Measurements from ENCODE around the gene PGC.

PGC gene

GRCh38 chr6:41747256-41748101 is at the start of gene PGC:
TSS of gene PGC (minus strand) at chr6:41747397. CDS start at chr6:41747334, 63 bp downstream.
- DNase-seq (ENCODE audit: low spot score), result no peak

DNA sequence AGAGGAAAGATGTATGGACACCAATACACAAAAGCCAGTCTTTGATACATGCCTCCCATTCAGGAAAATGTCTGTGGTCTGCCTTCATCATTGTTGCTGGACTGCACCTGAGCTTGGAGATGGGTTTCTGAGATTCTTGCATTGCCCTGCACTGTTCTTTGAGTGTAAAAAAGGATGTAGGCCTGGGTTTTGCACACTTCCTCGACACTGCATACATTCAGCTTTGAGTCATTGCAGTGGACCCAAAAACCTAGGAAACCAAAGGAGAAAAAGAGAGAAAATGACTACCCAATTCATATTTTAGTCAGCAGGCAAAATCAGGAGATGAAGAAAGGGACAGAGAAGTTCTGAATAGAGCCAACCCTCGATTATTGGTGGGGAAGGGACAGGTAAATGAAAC is 49.3 kb upstream of the PGC start:
- DNase-seq (ENCODE audit: low spot score), result no peak

DNA sequence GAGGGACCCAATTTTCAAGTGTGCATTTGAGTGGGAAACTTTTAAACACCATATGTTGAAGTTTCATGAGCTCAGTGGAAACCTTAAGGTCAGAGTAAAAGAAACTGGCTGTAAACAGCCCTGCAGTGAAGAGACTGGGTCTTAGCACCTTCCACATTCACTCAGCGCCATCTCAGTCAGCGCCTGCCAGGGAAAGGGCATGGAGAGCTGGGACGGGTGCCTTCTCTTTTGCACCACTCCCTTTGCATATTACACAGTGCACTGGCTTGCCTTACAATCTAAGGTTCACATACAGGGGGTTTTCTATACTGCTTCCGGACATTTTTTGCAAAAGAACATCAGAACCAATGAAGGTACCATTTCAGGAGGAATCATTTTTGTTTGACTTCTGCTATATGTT is 44.8 kb upstream of the PGC start:
- DNase-seq (ENCODE audit: low spot score), result no peak

GRCh38 chr6:41791305-41791704 is 44.1 kb upstream of the PGC start:
- DNase-seq (ENCODE audit: low spot score), result no peak

DNA sequence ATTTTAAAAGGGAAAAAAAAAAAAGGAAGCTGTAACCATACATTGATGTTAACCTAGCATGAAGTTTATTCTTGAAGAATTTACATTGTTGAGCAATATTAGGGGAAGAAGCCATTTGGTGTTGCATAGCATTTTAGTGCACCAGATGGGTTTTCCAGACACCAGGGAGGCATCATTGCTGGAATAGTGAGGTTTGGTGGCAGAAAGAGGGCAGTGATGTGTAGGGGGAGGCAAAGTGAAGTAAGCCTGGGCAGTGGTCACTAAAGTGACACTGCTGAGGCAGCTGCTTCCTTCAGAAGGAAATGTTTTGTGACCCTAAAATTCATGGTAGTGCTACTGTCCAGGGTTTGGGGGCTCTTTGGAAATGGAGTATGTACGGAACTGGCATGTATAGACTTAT is 42.8 kb upstream of the PGC start:
- no peak for DNase-seq (ENCODE audit: low spot score)

DNA sequence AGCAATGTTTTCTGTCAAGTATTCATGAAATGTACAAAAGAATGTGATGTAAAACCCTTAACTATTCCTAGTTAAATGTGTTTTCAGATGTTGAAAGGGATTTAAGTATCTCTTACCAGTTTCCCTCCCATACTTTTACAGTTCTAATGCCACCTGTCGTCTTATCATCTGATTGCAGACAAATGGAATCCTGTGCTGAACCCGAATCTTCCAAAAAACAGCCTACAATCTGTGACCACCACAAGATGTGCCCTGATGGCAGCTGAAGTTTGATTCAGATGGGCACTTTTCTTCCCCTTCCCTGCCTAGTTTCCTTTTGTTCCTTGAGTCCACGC is 42.2 kb upstream of the PGC start:
- DNase-seq (ENCODE audit: low spot score), result no peak

DNA sequence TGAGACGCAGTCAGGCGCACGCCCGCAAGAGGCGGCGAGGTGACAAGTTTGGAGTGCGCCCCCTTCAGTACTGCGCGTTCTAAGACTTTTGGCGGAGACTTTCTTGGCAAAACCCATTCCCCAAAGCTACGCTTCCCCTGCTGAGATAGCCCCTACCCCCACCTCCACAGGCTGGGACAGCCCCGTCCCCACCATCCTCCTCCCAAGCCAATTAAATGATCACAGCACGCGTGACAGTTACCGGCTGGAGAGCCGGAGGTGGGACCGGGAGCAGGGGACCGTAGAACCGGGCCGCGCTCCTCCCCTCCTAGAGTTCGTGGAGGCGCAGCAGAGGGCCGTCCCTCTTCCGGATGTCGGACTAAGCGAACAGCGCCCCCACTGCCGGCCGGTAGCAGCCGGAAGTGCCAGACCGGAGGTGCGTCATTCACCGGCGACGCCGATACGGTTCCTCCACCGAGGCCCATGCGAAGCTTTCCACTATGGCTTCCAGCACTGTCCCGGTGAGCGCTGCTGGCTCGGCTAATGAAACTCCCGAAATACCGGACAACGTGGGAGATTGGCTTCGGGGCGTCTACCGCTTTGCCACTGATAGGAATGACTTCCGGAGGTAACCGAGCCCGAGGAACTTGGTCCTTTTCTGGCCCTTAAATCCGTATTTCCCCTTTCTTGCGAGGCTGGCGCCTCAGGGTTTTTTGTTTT is 40.2 kb upstream of the PGC start, which contains the start of gene TOMM6:
TOMM6 (plus strand) TSS at position 476 of the 699 bp plus-strand sequence; CDS start at position 480, 4 bp downstream.
- peak; percentile 95 for DNase-seq (ENCODE audit: low spot score)

- DNase-seq (ENCODE audit: low spot score), result peak; percentile 87
Observed at GRCh38 chr6:41786451-41787218, 39.4 kb upstream of the PGC start.

- no peak for DNase-seq (ENCODE audit: low spot score)
Observed at GRCh38 chr6:41785689-41786450, 38.7 kb upstream of the PGC start.

GRCh38 chr6:41785254-41785653 is 38.1 kb upstream of the PGC start:
- no peak for DNase-seq (ENCODE audit: low spot score)

DNA sequence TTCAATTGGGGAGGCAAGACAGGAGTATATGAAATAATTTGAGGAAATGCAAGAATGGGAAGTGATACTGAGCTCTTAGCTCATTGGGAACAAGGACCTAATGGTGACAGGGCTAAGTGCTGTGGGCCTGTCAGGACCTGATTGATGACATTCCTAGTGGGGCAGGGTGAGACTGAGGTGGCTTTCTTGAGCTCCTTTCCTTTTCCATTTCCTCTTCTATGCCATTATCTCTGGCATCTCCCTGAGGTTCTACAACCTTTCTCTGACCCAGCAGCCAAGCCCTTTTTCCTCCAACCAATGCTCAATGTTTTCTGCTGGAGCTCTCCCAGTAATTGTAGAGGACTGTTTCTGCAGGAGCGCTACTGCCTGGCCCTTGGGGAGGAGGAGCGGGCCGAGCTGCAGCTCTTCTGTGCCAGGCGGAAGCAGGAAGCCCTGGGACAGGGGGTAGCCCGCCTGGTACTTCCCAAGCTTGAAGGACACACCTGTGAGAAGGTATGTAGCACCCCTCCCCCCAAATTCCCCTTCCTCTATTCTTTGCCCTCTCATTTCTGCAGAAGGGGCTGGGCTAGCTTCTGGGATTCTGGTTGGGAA is 37.5 kb upstream of the PGC start:
- no peak for DNase-seq (ENCODE audit: low spot score)

DNA sequence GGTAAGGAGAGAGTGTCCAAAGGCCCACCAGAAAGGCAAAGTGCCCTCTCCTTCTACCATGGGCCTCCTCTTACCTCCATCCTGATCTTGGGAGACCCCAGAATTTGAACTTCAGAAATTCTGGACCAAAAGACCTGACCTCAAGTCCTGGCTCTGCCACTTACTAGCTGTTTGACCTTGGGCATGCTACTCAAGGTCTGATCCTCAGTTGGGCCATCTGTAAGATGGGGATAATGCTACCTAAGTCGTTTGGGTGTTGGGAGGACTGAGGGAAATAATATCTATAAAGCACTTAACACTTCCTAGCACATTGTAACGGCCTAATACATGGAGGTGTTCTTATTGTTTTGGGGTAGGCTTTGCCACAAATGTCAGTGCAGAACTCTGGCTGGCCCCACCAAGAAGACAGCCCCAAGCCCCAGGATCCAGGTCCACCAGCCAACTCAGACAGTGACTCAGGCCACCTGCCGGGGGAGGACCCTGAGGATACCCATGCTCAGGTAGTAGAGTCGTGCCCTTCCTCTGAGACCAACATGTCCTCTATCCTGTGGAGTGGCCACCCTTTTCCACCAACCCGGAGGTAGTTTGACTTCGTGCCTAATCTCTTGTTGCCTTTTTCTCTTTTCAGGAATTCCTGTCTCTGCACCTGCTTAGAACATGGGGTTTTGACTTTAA is 36.0 kb upstream of the PGC start:
- DNase-seq (ENCODE audit: low spot score), result no peak

- DNase-seq (ENCODE audit: low spot score), result no peak
Observed at GRCh38 chr6:41781366-41781730, 34.2 kb upstream of the PGC start.

DNA sequence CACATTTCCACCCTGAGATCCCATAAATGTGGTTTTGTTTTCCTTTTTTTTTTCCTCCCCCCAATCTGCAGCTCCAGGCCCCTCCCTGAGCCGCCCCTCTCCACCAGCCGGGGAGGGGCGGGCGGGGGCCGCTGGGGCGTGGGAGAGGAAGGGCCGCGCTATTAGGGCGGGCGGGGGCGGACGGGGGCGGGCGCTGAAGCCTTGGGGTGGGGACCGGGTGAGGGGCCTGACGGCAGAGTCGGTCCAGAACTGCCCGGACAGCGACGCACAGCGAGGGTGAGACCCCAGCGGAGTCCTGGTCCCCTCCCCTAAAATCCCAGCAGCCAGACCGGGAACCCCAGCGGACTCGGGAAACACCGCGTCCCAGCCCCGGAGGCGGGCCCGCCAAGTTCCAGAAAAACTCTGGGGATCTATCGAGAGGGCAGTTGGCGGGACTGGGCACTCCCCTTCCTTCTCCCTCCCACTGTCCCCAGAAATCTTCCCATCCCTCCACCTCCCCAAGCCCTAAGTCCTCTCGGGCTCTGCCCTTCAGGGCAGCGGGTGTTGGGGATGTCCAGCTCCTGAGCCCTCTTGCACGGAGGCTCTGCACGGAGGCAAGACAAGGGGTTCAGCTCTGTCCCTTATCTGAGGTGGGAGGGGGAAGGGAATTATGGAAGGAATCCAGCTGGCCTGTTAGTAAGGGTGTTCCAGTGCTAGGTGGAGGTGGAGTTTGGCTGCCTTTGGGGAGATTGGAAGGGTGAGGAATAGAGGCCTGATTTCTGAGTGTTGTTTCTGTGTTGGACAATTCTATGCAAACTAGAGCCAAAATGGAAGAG is 33.6 kb upstream of the PGC start, which contains the start of gene PRICKLE4:
PRICKLE4 (plus strand) TSS at position 232 of the 815 bp plus-strand sequence. CDS start 2,692 bp downstream, outside the sequence.
- peak; percentile 31 for DNase-seq (ENCODE audit: low spot score)

DNA sequence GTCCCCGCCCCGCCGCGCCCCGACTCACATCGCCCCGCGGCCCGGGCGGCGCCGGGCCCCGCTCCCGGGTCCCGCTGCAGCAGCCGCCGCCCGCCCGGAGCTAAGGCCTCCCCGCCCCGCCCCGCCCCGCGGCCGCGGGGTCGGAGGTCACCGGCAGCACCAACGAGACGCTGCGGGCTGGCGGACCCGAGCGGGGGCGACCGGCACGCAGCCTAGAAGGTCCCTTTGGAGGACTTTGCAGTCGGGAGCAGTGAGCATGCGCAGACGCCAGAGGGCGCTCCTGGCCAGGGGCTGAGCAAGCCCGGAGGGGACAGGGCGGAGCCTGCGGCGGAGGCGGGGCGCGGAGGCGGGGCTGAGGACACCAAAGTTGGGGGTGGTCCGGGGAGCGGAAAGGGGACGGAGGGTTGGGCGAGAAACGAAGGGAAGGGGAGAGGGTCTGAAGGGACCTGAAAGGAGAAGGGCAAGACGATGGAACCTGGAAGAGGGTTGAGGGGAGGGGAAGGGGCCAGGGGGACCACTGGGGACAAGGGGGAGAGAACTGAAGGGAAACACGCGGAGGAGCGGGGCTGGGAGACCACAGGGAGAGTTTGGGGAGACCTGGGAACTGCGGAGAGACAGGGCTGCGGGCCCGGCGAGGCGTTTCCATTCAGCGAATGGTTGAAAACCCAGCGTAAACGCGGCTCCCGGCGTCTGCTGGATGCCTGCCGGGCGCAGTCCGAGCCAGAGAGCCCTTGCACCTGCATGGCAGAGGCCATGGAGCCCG is 32.8 kb upstream of the PGC start, which contains the start of gene FRS3:
FRS3 (minus strand) TSS at position 113 of the 763 bp plus-strand sequence. CDS start 2,913 bp downstream, outside the sequence.
- DNase-seq (ENCODE audit: low spot score), result peak; percentile 94

GRCh38 chr6:41779336-41779735 is 32.1 kb upstream of the PGC start:
- no peak for DNase-seq (ENCODE audit: low spot score)

- no peak for DNase-seq (ENCODE audit: low spot score)
Observed at GRCh38 chr6:41778895-41779294, 31.7 kb upstream of the PGC start.

DNA sequence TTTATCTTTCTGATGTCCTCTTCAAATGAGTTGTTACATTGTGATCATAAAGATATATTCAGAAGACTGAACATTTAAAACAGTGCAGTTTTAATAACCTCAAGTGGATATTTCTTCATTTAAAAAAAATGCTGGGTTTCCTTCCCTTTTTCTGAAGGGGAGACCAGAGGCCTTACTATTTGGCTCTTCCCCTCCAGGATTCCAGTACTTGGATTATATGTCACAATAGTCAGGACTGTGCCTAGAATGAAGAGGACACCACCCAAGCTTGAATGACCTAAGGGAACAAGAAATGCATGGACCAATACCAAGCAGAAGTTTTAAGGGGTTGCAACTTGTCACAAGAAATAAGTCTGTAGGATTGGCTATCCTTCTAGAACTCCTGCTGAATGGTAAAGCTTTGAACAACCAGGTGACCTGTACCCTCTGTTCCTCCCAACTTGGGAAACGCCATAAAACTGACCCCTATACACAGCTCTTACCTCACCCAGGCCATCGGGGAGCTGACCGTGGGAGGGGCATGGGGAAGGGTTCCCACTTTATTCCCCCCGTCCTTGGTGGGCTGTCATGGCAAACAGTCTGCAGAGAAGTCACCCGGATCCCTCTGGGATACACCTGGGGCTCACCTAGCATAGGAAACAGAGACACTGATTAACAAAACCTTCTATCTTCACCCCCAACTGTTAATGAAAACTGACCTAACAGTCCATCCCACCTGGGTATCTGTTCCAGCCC is 30.5 kb upstream of the PGC start:
- DNase-seq (ENCODE audit: low spot score), result no peak
